GM12872 (cell line): Measurements from ENCODE around the gene TPX2.

Experiments
- TF ChIP-seq, protein P1 (sequence below): IDR thresholded peaks from 3 replicates; pipeline ENCODE4 v1.5.1; 2011; ENCODE audit warnings: low read depth, mild to moderate bottlenecking, low read length, moderate library complexity; ENCODE audit not compliant: insufficient read depth

The TPX2 gene

DNA sequence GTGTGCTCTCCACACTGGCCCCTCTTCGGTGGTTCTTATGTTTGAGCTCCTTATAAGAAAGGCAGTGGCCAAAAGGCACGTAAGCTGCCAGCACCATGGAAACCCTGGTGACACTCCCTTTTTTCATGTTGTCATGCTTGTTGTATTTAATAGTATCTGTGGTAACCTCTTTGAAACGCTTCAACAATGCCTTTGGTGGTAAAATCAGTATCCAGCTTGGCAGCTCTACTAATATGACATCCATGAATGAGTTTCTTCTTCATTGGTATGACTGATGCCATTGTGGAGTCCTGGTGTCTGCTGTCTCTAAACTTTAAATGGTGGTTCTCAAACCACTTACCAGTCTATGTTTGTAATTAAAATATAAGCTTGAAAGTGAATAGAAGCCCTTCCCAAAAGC lies 69.4 kb downstream of the TPX2 start:
- TF ChIP-seq, protein P1, sequence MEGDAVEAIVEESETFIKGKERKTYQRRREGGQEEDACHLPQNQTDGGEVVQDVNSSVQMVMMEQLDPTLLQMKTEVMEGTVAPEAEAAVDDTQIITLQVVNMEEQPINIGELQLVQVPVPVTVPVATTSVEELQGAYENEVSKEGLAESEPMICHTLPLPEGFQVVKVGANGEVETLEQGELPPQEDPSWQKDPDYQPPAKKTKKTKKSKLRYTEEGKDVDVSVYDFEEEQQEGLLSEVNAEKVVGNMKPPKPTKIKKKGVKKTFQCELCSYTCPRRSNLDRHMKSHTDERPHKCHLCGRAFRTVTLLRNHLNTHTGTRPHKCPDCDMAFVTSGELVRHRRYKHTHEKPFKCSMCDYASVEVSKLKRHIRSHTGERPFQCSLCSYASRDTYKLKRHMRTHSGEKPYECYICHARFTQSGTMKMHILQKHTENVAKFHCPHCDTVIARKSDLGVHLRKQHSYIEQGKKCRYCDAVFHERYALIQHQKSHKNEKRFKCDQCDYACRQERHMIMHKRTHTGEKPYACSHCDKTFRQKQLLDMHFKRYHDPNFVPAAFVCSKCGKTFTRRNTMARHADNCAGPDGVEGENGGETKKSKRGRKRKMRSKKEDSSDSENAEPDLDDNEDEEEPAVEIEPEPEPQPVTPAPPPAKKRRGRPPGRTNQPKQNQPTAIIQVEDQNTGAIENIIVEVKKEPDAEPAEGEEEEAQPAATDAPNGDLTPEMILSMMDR, result no peak

DNA sequence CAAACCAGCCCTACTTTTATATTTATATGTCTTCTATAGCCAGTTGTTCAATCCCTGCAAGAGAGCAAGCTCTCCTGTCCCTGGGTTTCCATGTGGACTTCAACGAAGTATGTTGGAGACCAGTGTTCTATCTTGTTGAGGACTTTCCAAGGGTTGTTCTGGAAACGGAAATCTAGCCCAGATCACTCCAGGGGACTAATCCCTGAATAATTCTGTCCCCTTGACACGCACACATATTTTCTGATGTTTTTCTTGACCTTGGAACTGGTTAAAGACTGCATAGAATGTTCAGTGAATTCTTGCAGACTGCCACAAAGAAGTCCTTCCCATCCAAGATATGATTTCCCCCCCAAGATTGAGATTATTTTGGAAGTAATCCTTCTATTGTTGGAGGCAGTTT lies 70.6 kb downstream of the TPX2 start:
- TF ChIP-seq, protein P1, result no peak

DNA sequence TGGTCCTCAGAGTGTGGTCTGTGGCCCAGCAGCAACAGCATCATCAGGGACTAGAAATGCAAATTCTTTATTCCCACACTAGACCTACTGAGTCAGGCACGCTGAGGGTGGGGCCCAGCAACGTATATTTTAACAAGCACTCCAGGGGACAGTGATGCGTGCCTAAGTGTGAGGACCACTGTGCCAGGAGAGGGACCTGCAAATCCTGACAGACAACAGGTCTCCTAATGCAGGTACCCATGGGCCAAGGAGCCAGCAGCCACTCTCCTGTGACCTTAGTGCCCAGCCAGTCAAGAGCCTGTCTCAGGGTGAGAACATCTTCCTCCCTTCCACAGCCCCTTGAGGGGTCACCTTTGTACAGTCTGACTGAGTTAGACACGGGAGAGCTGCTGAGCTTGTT lies 72.1 kb downstream of the TPX2 start:
- TF ChIP-seq, protein P1, result no peak

DNA sequence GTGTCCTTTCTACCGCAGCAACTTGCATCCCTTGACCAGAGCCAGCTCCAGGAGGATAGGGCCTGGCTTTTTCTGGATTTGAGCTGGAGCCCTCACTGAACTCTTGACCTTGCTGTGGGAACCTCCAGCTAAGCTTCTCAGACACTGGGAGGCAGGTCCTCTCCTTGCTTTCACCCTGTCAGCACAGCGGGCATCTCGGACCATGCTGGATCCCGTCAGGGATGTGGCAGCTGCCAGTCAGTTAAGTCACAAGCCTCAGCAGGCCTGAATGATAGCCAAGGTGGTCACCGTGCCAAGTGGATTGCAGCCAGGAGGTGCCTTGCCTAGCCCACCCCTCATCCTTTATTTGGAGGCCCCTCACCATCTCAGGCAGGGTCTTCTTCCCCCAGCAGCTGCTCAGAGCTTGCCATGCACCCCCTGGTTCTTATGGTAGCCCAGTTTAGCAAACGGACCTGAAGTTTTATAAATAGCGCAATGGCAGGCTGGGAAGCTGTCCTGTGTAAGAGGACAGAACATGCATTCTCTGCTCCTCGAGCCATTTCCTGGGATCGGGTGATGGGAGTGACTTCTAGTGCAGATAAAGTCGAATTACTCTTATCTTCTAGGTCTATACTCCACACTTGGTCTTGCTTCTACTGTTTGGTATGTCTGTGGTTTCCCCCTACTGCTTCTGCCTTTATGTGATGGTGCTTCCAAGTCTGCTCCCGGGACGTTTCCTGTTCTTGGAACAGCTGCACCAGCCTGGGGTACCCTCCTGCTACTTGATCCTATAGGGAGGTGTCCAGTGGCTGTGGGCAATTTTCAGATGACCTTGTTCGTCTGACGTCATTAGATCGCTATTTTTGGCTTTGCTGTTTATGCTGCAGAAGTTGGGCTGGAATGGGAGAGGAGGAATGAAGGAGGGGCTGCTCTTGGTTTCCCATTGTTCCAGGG lies 73.0 kb downstream of the TPX2 start:
- TF ChIP-seq, protein P1, result no peak

DNA sequence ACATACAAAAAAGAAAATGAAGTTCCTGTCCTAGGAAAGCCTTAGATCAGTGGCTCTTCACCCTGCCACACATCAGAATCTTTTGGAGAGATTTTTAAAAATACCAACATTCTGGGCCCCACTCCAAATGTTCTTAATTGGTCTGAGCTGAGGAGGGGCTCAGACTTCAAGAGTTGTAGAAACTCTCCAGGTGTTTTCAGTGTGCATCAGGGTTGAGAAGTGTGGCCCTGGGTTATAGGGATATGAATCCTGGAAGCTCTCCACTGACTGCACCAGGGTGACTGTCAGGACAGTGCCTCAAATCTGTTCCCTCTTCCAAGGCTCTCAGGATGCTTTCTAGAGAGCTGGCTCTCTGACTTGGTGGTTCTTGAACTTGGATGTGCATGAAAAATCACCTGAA lies 74.5 kb downstream of the TPX2 start:
- TF ChIP-seq, protein P1, result no peak

DNA sequence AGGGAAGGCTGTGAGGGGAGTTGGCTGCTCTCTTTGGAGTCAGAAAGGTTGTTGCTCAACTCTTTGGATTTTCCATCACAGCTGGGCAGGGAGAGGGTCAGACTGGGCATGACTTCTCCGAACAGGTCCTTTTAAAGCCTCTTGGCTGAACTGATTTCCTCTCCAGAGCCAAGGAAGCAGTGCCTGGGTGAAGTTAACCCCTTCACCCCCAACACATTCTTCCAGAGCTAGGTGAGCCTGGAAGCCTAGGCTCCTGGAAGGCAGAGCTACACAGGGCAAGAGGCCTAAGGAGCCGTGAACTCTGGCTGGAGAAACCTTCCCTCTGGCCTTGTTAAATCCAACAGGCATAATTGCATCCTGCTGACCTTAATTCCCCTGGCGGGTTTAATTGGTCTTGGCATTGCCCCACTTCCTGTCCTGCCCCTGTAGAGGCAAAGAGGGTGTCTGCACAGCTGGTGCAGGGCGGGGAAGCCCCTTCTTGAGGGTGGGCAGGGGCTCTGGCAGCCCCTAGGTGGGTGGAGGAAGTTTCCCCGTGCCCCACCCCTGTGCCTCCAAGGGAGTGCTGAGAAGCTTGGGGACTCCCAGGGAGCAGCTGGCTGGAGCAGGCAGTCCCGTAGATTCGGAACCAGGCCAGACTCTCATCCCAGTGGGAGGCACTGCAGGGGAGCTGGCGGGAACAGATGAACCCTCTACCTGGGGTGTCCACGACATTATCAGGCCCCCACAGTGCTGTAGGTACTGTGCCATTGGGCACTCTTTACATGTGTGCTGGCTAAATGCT lies 76.5 kb downstream of the TPX2 start:
- TF ChIP-seq, protein P1, result no peak

DNA sequence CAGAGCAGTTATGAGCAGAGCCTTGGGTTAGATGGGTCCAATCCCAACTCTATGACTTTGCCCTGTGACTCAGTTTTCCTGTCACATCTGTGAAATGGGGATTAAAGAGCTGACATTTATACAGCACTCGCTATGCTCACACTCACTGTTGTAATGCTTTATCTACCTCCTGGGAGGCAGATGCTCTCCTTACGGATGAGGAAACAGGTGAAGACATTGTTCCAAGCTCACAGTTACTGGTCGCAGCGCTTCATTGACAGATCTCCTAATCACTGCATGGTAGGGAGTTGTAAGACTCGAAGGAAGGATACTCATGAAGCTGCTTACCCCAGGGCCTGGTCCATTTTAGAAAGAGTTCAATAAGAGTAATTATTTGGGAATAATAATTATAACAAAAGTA lies 77.1 kb downstream of the TPX2 start:
- TF ChIP-seq, protein P1, result no peak
